Neutrophil (primary cell): ENCODE results near the gene MAN1A2.

ENCODE experiments used
- H3K27ac ChIP-seq: fragments of 200-600 bp; sonication (generic); 2 replicates; pipeline ENCODE4 v1.5.1; 2016; ENCODE audit warnings: mild to moderate bottlenecking, moderate library complexity
- H3K27me3 ChIP-seq: fragments of 200-600 bp; sonication (generic); 2 replicates; pipeline ENCODE4 v1.6.0; 2016; ENCODE audit warnings: mild to moderate bottlenecking
- H3K36me3 ChIP-seq: fragments of 200-600 bp; sonication (generic); 2 replicates; pipeline ENCODE4 v1.5.1; 2017
- H3K4me1 ChIP-seq, 2 experiments: fragments of 200-600 bp in 1 of 2; sonication (generic) in 1 of 2; 1 replicate in 1 of 2; 2 replicates in 1 of 2; pipeline versions ENCODE4 v1.5.1 to v1.6.1; 2013 to 2016; ENCODE audit warnings: low read depth in 1 of 2, low read length in 1 of 2, mild to moderate bottlenecking in 1 of 2, moderate library complexity in 1 of 2; ENCODE audit not compliant: control insufficient read depth in 1 of 2, insufficient read depth in 1 of 2
- H3K4me3 ChIP-seq, 2 experiments: fragments of 200-600 bp in 1 of 2; sonication (generic) in 1 of 2; 1 replicate in 1 of 2; 2 replicates in 1 of 2; pipeline ENCODE4 v1.5.1; 2013 to 2016; ENCODE audit warnings: low read depth in 1 of 2, low read length in 1 of 2, mild to moderate bottlenecking in 1 of 2, moderate library complexity in 1 of 2
- H3K9me3 ChIP-seq: fragments of 200-600 bp; sonication (generic); 2 replicates; pipeline ENCODE4 v1.5.1; 2016
- TF ChIP-seq, protein P1 (sequence below): fragments of 200-600 bp; sonication (generic); IDR thresholded peaks from 2 replicates; pipeline ENCODE4 v1.5.1; 2016; ENCODE audit warnings: antibody characterized with exemption

The MAN1A2 gene

DNA sequence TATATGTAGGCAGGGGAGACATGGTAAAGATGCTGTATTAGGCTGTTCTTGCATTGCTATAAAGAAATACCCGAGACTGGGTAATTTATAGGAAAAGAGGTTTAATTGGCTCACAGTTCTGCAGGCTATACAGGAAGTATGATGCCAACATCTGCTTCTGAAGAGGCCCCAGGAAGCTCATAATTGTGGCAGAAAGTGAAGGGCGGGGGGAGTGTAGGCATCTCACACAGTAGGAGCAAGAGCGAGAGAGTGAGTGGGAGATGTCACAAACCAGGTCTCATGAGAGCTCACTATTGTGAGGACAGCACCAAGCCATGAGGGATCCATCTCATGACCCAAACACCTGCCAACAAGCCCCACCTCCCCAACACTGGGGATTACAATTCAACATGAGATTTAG, 21.1 kb downstream of the MAN1A2 start:
- no peak overlapping the region for H3K4me3 ChIP-seq
- H3K27ac ChIP-seq, result no peak overlapping the region
- TF ChIP-seq, protein P1, sequence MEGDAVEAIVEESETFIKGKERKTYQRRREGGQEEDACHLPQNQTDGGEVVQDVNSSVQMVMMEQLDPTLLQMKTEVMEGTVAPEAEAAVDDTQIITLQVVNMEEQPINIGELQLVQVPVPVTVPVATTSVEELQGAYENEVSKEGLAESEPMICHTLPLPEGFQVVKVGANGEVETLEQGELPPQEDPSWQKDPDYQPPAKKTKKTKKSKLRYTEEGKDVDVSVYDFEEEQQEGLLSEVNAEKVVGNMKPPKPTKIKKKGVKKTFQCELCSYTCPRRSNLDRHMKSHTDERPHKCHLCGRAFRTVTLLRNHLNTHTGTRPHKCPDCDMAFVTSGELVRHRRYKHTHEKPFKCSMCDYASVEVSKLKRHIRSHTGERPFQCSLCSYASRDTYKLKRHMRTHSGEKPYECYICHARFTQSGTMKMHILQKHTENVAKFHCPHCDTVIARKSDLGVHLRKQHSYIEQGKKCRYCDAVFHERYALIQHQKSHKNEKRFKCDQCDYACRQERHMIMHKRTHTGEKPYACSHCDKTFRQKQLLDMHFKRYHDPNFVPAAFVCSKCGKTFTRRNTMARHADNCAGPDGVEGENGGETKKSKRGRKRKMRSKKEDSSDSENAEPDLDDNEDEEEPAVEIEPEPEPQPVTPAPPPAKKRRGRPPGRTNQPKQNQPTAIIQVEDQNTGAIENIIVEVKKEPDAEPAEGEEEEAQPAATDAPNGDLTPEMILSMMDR, result no peak

DNA sequence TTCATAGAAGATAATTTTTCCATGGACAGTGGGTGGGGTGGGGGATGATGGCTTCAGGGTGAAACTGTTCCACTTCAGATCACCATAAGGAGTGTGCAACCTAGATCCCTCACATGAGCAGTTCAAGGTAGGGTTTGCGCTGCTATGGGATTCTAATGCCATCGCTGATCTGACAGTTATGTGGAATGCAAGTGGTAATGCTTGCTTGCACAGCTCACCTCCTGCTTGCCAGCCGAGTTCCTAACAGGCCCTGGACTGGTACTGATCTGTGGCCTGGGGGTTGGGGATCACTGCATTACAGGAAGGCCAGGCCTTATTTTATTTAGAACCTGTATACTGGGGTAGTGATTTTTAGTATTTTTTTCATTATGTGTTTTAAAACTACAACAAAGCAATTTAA, 22.0 kb downstream of the MAN1A2 start:
- H3K4me3 ChIP-seq, result no peak overlapping the region
- no peak overlapping the region for H3K27ac ChIP-seq
- peaks cover 7 to 8% of the 10 kb centered on the region in 2 experiments for H3K4me1 ChIP-seq
- no peaks in the 10 kb centered on the region for H3K36me3 ChIP-seq
- TF ChIP-seq, protein P1, result no peak
- no peaks in the 10 kb centered on the region for H3K9me3 ChIP-seq
- H3K27me3 ChIP-seq, result no peaks in the 10 kb centered on the region

More for the DNA sequence above, 21.1 kb downstream of the MAN1A2 start:
- no peaks in the 10 kb centered on the region for H3K9me3 ChIP-seq
- H3K36me3 ChIP-seq, result no peaks in the 10 kb centered on the region
- H3K27me3 ChIP-seq, result no peaks in the 10 kb centered on the region
- H3K4me1 ChIP-seq, result peaks cover 7 to 8% of the 10 kb centered on the region in 2 experiments

DNA sequence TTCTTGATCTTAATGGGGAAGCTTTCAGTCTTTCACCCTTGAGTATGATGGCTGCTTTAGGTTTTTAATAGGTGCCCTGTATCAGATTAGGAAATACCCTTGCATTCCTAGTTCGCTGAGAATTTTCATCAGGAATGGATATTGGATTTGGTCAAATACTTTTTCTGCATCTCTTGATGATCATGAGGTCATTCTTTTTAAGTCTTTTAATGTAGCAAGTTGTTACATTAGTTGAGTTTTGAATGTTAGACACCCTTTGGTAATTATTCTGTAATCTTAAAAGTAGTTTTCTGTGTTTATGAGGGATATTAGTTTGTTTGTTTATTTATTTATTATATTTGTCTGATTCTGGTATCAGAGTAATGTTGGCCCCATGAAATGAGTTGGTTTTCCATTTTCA, 22.5 kb downstream of the MAN1A2 start:
- Histone ChIP-seq H3K36me3 (no peaks in the 10 kb centered on the region), H3K27ac (no peak overlapping the region), H3K4me3 (no peak overlapping the region), H3K27me3 (no peaks in the 10 kb centered on the region), H3K4me1 (peaks cover 7 to 8% of the 10 kb centered on the region in 2 experiments), H3K9me3 (no peaks in the 10 kb centered on the region)
- TF ChIP-seq, protein P1, result no peak

DNA sequence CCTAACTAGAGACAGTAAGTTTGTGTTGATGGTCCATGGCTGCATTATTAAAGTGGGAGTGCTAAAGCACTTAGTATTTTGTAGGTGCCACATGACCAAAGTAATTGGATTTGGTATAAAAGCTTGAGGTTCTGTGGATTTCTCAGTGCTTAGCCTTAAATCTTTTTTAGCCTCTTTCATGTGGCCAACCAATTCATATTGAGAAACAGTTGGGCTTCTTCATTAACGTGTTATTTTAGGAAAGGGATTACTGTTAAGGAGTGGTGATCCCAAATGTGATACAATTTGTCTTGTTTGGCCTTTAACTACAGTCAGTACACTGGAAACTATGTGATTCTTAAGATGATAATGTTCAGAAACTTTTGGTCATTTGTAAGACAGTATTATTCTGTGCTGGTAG, 25.5 kb downstream of the MAN1A2 start:
- Histone ChIP-seq H3K27me3 (no peaks in the 10 kb centered on the region), H3K36me3 (no peaks in the 10 kb centered on the region), H3K27ac (no peak overlapping the region), H3K9me3 (no peaks in the 10 kb centered on the region), H3K4me3 (no peak overlapping the region), H3K4me1 (peaks cover 7 to 8% of the 10 kb centered on the region in 2 experiments)
- TF ChIP-seq, protein P1, result no peak

DNA sequence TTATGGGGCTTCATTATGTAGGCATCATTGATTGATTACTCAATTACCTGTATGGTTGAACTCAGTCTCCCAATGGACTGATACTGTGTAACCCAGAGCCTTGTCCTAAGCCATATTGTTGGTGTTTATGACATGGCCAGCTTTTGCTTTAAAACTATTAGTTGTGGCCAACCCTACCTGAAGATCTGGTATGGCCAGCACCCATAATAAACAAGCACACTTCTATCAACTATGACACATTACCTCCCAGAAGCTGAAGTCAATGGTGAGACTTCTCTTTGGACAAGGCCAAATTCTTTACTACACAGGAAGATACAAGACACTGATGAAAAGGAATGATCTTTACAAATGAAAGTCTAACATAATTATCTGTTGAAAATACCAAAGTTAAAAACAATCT, 28.8 kb downstream of the MAN1A2 start:
- H3K36me3 ChIP-seq, result no peaks in the 10 kb centered on the region
- no peak overlapping the region for H3K4me3 ChIP-seq
- no peak overlapping the region for H3K27ac ChIP-seq
- H3K4me1 ChIP-seq, result no peaks in the 10 kb centered on the region
- no peaks in the 10 kb centered on the region for H3K9me3 ChIP-seq
- H3K27me3 ChIP-seq, result no peaks in the 10 kb centered on the region
- TF ChIP-seq, protein P1, result no peak

DNA sequence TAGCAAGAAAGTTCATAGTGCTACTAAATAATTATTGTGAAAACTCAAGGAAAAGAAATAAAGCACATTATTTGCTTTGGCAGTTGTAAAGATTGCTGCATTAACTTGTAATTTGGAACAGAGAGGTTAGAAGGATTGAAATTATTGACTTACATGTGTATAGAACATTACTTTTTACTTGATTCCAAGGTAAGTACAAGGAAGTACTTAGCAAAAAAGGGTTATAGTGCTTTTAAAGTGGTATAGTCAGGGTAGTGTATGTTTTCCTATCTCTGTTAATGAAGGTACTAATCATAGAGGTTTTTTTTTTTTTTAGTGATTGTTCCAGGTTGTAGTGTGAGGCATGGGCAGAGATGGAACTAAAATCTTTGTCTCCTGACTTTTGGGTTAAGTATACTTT, 29.4 kb downstream of the MAN1A2 start:
- Histone ChIP-seq H3K9me3 (no peaks in the 10 kb centered on the region), H3K27ac (no peak overlapping the region), H3K4me3 (no peak overlapping the region), H3K36me3 (no peaks in the 10 kb centered on the region), H3K4me1 (no peaks in the 10 kb centered on the region), H3K27me3 (no peaks in the 10 kb centered on the region)
- TF ChIP-seq, protein P1, result no peak
